NCI-H2107 treated with DMSO at 0.1 percent for 48 hours (cell line): ENCODE data around the gene CPNE6.

ENCODE experiments used
- DNase-seq: peaks from one replicate; lab custom pipeline; 2025; ENCODE audit not compliant: unreplicated experiment; lab: John Stamatoyannopoulos, UW

Gene CPNE6

DNA sequence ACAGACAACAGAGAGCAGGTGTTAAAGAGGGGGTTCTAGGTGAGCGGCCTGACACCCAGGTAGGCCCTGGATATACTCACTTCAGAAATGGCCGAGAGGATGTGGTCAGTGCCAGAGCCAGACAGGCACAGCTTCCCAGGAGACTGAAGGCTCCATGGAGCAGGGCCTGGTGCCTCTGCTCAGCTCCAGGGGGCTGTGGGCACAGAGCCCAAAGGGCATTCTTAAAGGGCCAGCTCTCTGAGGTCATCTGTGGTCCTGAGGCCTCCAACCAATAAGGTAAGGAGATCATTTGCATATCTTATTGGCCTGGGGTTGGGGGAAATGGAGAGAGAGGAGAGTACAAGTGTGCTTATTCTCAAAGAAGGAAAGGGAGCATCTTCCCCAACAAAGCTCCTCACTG is 13.1 kb downstream of the CPNE6 start:
- no peak for DNase-seq

DNA sequence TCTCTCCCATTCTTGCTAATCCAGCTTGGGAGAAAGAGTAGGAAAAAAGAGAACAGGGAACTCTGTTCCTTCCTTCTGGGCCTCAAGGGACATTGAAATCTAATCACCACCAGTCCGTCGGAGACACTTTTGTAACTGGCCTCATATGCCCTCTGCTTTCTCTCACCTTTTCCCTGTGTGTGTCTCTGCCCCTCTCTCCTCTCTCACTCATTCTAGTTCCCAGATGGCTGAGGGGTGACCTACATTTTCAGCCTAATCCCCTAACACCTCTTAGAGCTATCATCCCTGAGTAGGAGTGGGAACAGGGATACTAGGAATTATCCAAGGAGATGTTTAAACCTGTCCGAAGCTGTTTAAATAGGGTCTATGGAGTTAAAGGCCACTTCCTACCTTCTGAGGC is 13.9 kb downstream of the CPNE6 start:
- no peak for DNase-seq

DNA sequence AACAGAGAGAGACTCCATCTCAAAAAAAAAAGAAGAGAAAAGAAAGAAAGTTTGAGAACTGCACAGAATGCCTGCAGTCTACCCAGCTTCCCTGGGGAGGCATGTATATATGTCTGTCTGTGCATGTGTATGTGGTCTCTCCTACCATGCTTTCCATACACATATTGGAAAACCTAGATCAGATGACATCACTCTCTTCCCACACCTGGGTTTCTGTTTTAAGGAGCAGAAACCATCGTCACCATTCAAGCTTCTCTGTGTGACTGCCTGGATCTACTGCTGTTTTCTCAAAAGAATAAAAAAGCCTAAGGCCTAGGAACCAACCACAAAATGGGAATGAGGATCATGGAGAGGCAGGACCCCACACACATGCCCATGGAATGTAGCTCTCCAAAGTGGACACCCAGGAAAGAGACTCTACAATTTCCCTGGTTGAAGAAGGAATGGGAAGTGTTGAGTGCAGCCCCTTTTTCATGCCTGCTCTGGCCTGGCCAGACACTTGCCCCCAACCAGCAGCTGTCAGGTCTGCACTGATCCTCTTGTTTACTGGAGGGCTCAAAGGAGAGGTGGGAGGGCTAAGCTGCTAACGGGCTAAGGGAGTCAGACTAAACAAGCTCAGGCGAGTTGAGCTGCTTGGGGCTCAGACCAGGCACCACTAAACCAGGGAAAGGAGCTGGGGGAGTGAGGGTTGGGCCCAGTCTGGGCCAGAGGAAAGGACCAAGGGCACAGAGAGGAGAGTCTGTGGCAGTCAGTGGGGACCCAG is 15.0 kb downstream of the CPNE6 start:
- DNase-seq: no peak

DNA sequence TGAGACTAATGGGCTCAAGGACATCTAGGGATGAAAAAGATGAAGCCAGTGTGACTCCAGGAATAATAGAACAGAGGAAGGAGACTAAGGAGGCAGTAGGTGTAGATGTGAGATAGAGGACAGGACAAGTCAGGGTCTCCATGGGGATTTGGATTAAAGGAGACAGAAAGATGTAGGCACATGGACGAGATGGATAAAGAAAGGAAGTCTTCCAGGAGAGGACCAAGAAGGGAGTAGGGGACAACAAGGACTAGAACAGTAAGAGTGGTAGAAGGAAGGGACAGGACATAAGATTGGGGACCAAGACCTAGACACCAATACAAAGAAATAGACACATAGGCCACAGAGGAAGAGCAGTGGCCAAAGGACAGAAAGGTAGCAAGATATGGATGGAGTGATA is 15.6 kb downstream of the CPNE6 start:
- no peak for DNase-seq

DNA sequence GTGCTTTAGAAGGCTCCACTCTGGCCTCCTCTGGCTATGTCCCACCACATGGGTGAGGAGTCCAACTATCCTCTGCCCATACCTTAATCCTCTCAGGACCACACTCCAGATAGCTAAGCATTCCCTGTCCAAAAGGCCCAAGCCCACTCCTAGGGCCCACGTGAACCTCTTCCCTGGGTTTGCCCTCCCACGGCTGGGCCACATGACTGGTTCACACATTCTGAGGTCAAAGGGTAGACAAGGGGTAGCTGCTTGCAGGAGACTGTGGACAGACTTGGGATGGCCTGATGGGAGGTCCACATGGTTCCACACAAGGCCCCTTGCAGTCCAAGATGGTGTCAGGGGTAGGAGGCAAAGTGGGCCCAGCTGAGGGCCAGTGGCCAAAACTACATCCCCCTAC is 16.7 kb downstream of the CPNE6 start:
- DNase-seq: no peak

DNA sequence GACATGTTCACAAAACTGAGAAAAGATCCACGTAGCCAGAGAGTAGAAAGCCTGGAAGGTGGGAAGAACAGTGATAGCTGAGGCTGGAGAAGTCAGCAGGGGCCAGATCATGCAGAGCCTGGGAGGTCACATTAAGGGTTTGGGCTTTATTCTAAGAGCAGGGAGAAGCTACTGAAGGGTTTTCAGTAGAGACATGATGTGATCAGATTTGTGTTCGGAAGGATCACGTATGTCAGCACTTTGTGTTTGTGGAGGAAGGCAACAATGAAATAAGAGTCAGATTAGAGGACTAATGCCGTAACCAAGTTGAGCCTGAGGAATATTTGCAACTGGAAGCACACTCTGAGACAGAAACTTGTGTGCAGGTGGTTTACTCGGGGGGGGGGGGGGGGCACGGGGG is 18.5 kb downstream of the CPNE6 start:
- DNase-seq: no peak

DNA sequence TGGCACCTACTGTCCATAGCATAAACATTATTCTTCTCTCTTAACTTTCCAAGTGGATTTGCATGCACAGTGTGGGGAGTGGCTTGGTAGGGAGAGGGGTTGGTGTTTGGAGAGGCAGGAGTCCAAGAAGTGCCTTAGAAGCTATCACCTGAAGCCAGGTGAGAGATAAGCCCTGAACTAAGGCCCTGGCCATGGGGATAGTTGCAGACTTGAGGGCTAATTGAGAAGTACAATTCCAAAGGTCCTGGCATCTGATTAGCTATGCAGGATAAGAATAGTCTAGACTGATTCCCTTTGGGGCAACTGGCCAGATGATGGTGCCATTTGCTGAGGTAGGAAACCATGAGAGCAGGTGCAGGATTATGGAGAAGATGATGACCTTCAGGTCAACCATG is 20.7 kb downstream of the CPNE6 start:
- no peak for DNase-seq

DNA sequence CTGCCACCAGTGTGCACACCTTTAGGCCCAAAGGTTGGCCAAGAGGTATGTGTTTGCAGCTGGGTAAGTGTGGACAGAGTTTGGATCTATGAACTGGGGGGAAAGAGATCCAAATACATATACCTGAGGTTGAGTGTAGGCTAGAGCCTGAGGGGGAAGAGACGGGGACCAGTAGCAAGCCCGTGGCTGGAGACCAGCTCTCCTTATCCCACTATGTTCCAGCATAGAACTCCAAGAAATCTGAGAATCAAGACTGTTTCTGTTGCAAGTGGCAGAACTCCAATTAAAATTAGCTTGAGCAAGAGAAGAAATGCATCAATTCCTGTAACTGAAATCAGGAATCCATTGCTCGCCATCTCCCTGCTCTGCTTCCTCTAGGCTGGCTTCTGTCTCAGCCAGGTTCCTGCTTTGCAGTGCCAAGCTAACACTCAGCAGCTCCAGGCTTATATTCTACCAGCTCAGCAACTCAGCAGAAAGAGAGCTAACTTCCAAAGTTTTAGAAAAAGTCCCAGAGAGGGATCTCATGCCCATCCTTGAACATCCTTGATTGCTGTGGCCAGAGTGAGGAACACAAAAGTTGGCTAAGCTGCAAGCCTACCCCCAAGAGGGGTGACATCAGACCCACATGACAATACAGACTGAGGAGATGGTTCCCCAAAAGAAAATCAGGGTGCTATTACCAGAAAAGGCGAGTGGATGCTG is 21.3 kb downstream of the CPNE6 start:
- DNase-seq: no peak

DNA sequence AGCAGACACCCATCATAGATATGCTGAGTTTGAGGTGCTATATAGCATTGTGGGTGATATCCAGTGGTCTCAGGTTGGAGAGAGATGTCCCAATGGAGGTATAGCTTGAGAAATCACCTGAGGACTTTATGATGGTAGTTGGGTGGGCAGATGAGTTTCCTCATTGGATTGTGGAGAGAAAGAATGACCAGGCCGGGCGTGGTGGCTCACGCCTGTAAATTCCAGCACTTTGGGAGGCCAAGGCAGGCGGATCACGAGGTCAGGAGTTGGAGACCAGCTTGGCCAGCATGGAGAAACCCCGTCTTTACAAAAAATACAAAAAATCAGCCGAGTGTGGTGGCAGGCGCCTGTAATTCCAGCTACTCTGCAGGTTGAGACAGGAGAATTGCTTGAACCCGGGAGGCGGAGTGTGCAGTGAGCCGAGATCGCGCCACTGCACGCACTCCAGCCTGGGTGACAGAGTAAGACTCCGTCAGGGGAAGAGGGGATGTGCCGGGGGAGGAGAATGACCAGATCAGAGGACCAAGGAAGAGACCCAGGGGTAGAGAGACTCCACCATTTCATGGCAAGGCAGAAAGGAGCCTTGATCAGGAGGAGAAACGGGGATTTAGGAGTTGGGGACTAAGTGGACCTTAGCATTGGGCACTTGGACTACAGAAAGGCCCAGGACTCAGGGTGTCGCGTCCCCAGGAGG is 22.0 kb downstream of the CPNE6 start:
- DNase-seq: no peak

DNA sequence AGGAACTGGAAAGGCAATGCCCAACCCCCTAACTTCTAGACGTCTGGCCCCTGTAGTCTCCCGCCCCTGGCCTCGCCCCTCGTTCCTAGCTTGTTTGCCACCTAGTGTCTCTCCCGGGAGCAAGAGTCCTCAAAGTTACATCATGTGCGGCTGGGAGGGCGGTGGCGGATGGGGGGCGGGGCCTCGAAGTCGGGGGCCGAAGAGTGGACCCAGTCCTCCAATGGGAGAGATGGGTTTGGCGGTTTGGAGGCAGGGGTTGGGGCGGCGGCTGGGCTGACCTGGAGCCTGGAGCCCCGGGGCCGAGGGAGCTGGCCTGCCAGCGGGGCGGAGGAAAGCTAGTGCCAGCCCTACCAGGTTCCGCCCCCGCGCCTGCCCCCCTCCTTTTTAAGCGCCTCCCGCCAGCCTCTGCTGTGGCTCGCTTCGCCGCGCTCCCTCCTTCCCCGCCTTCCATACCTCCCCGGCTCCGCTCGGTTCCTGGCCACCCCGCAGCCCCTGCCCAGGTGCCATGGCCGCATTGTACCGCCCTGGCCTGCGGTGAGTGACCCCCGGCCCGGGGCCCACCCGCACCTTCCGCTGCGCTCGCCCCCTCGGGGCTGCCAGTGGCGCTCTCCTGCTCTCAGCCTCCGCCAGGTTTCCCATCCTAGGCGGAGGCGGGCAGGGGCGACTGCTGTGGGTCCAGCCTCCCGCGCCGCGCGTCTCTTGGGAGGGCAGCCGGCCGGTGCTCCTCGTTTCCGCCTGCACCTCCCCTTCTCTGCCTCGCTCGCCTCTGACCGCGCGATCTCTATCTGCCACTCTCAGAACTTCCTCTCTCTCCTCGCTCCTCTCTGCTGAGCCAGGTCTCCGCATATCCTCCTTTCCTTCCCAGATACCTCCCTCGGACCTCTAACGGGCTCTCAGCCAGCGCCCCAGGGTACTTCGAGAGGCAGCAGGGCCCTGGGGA is 22.8 kb downstream of the CPNE6 start, which contains the start of gene PCK2:
Gene PCK2, plus strand, starts transcription at position 411 of the 940 bp plus-strand sequence. Its CDS starts 95 bp downstream, at position 506.
- DNase-seq: peak; percentile 92

DNA sequence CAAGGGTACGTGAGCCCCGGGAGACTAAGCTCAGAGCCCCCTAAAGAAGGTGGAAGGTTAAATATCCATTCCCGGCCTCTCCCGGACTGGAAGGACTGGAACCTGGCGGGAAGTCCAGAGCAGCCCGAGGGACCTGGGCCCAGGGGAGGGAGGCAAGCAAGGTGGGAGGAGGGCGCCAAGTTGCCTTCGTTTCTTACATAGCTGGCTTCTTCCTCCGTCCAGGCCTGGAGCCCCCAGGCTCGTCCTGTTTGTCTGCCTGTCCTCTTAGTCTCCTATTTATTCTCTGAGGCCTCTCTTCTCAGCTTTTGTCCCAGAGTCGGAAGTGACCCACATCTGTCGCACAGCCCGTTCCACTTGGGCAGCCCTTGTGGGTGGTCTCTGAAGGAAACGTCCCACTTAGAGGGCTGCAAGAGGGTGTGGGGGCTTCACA is 23.5 kb downstream of the CPNE6 start:
- DNase-seq: no peak

DNA sequence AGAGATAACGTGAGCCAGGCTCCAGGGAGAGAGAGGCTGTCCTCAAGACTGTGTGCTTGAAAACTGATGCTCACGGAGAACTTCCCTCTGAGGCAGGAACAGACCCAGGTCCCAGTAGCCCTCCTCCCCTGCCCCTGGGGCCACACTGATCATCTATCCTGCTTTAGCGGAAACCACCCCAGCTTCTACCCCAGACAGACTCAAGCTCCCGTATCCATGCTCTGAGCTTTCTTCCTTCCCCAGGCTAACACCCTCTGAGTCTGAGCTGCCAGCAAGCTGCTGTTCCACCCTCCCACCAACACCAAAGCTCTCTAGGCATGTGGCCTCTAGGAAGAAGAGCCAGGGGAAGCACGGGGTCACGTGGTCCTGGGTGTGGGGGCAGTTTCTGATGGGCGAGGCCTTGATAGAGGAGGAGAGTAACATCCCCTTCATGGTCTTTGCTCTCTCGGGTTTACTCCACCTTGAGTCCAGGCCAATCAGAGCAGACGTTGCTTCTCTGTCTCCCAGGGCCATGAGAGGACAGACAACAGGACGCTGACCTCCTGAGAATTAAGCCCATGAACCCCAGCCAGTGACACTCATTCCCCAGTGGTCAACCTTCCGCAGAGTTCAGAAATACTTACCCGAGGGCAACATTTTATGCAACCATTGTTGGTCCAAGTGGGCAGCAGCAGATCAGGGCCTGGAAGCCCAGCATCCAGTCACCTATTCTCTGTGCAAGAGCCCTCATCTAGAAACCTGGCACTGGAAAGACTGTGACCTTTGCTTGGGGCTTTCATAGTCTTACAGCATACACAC is 24.1 kb downstream of the CPNE6 start:
- DNase-seq: no peak

DNA sequence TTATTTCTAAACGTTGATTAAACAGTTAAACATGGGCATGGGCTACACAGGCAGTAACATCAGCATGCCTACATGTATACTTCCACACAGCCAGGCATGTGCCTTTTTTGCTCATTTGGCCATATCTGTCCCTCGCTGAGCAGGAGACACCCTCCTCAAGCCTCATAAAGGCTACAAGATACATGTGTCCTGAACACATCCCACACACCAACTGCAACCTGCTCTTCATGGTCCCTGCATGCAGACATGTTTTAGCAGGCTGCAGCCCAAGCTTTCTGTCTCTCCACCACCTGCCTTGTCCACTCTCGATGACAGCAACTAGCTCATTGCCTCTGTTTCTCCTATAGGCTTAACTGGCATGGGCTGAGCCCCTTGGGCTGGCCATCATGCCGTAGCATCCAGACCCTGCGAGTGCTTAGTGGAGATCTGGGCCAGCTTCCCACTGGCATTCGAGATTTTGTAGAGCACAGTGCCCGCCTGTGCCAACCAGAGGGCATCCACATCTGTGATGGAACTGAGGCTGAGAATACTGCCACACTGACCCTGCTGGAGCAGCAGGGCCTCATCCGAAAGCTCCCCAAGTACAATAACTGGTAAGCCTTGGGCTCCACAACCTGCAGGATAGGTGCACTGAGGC is 25.3 kb downstream of the CPNE6 start:
- no peak for DNase-seq

DNA sequence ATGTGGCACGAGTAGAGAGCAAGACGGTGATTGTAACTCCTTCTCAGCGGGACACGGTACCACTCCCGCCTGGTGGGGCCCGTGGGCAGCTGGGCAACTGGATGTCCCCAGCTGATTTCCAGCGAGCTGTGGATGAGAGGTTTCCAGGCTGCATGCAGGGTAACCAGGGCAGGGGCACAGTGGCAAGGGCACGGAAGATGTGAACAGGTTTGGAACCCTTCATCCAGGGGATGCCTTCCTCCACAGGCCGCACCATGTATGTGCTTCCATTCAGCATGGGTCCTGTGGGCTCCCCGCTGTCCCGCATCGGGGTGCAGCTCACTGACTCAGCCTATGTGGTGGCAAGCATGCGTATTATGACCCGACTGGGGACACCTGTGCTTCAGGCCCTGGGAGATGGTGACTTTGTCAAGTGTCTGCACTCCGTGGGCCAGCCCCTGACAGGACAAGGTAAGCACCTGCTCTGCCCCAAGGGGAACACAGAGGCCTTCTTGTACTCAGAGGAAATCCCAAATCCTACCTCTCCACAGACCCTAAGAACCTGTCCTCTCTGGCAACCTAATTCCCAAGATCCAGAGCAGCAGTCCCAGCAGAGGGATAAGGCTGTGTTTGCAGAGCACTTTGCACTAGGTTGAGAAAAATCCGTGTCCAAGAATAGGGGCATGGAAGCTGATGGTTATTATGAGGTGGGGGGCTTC is 27.0 kb downstream of the CPNE6 start:
- DNase-seq: no peak

DNA sequence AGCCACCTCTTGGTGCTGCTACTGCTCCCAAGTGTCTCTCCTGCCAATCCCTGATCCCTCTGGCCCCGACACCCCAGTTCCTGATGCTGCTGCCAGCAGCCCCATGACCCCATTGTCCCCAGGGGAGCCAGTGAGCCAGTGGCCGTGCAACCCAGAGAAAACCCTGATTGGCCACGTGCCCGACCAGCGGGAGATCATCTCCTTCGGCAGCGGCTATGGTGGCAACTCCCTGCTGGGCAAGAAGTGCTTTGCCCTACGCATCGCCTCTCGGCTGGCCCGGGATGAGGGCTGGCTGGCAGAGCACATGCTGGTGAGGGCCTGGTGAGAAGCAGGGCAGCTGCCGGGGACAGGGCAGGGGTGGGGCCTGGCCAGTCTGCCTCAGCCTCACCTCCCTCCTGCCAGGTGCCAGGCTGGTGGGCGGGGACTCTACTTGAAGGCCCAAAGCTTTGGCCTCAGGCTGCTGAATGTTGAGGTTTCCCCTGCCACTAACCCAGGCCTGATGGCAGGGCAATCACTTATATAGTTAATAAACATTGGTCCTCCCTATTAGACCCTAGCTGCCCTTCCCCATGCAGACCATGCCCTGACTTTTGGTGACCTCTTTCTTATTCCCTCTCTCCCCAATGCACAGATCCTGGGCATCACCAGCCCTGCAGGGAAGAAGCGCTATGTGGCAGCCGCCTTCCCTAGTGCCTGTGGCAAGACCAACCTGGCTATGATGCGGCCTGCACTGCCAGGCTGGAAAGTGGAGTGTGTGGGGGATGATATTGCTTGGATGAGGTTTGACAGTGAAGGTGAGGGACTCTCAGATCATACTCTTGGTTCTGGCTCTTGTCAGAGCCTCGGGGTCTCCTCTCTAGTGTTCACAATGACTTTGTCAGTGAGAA is 27.8 kb downstream of the CPNE6 start:
- DNase-seq: peak; percentile 72

DNA sequence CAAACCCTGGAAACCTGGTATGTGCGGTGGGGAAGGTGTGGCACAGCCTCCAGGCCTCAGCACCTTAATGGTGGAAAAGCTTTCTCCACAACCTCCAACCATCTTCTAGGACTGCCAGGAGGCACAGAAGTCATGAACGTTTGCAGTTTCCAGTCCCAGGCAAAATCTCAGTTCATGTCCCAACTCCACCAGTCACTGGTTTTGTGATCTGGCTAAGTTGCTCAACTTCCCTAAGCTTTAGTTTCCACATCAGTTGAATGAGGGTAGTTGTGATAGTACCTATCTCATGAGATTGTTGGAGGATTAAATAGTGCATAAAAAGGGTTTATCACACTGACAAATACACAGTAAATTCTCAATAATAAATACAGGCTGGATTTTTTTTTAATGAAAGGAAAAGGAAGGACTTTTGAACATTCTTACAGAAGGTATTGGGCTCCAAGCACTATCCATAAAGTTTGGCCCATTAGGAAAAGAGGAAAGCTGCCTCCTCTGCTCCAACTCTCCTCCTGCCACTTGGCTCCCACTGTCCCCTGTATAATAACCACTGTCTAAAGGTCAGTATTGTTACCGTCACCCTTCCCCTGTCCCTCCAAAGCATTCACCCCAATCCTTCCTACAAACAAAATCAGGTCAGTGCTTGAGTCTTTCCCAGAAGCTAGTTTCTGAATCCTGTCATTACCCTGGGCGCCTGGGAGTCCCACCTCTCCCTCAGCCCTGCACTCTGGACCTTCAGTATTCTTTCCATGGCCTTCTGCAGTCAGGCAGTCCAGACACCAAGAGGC is 29.0 kb downstream of the CPNE6 start:
- no peak for DNase-seq

DNA sequence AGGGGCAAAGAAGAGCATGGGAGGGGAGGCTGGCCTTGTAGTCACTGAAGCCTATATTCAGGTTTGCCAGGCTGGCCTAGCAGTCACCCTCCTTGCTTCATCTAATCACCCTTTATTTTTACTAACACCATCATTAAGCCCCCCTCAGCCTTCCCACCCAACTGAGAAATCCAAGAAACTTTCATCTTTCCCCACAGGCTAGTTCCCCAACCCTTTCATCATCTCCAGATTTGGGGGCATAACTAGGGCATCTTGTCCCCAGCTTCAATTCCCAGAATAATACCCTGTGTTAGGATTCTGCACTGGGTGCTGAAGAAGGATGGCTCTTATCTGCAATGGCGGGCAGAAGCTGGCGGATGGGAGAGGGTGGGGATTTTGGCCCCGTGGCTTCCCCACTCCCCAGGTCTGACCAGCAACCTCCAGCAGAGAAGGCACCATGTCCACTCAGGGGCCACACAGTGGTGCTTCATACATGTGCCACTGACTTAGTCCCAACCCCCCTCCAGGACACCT is 29.7 kb downstream of the CPNE6 start:
- no peak for DNase-seq
